ENCODE results near the gene CFP. TPM values are rescaled to one million over a fixed set of nuclear protein-coding genes. Genes with fewer than 3 reads are reported as not detected.

Gene CFP
- polyA plus RNA-seq, 12 donors = 1.3 to 6.2 (median 2.3) TPM; not detected in 2

DNA sequence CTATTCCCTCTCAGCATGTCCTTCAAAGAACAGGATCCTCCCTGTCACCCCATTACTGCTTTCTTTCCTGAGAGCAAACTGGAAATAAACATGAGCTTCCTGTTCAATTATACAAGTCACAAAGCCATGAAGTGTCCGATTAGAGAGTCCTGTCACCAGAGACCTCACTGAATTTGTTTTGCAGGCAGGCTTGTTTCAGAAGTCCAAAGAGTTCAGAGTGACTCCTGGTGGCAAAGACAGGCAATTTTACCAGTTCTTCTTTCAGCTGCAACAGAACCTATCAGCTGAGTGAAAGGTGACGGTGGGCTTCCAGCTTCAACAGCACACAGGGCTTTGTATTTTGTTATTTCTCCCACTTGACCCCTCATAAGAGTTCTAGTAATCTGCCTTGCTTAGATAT, 14.2 kb upstream of the CFP start:
- DNase-seq = peak; percentile 17

DNA sequence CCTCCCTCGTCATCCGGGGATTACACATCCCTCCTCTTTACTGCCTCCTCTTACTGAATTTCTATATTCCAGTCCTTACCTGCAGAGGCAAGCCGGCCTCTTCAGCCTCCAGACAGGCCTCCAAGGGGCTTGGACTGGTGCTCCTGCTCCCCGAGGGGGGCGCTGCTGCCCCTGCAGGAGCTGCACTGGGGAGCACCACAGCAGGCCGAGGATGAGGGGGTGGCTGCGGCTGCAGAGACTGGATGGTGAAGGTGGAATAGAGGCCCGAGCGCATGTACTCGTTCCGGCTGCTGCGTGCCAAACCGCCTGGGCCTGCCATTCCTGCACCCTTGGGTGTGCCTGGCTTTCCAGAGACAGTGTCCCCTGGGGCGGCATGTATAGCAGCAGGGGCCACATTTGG, 9.1 kb upstream of the CFP start:
- no peak for DNase-seq

DNA sequence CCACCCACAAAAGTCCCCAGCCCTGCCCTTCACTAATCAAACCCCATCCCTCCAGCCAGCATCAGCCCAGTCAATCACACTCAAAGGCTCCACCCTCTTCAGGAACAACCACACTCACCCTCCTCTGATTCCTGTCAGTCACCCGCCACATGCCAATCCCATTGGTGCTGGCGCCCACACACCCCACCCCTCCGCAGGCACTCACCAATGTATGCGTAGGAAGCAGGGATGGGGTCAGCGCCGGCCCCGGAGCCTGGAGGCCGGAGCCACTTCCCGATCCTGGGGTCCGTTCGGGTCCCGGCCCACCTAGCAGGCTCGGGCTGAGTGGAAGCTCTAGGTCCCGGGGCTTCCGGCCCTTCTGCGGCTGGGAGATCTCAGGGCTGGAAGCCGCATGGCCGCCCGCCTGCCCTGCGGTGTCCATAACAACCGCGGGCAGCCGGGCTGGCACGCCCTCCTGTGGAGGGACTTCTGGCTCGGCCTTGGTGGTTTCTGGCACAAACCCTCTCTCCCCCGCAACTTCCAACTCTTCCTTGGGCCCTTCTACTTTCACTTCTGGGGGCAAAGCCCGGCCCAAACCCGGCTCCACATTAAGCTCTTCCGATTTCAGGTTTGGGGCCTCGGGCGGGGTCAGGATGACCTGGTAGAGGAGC, 7.9 kb upstream of the CFP start:
- DNase-seq = no peak

DNA sequence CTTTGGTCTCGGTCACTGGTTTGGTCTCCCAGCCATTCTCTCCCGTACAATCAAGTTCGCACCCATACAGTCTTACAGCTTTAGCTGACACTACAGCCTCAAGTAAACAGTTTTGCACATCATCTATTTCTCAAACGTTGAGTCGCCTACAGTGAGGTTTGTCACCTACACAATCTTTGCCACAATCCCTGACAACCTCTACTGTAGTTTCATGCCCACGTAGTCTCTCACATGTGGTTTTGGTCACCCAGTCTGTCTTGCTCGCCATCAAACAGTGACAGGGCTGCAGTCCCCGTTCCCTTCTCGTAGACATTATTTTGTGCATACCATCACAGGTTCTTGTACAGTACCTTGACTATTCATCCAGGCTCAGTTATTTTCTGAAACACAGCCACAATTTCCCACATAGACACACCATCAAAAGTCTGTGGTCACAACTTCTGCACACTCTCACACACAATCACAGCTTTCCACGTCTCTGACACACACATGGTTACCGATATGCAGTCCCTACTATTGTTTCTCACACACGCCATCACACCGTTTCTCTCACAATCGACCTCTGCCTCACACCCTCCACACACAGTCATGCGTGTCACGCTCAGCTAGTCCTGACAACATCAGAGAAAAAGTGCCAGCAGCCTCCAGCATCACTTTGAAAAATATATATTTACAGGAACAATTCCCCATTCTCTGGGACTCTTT, 5.3 kb upstream of the CFP start:
- no peak for DNase-seq

DNA sequence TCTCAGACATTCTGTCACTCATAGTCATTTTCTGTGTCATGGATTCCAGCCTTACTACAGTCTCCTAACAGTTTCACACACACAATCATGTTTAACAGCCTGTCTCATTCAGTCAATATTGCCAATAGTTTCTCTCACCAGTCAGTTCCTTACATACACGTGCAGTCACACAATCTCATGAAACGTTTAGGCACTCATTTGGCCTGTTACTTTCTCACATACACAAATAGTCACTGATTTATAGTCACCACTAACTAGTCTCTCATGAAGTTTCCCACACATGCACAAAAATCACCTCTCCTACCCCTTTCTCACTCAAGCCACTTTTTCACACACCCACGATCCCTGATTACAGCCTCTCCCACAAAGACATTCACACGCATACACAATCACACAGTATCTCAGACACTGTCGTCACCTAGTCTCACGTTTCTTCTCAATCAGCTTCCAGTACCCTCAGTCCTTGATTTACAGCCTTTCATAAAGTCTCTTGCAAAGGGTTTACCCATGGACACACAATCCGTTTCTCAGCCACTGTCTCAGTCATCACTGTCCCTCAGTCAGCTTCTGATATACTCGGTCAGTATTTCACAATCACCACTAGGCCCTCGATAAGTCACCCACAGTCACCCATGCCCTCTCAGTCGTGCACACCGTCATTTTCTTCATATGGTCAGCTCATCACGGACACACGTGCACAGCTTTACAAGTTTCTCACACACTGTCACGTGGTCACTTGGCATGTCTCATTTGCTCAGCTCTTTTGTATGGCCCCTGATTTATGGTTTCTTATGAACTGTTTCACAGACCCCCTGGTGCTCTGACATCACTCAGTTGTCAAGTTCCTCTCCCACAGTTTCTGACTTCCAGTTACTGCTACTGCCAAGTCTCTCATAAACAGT, 4.2 kb upstream of the CFP start:
- no peak for DNase-seq

DNA sequence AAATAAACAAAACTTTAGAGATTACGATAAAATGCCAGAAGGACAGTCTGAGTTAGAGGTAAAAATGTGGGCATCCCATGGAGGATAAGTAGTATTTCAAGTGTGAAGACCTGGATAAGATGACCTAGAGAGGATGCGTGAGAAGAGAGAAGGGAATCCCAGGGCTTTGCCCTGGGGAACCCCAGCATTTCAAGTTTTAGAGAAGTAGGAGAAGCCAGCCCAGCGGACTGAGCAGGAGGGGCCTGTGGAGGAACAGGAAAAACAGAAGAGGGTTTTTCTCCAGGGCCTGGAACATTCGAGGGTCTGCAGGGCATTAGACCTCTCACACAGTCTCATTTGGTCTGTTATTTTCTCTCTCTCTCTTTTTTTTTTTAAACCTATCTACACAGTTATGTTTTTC, 2.9 kb upstream of the CFP start:
- DNase-seq = no peak

DNA sequence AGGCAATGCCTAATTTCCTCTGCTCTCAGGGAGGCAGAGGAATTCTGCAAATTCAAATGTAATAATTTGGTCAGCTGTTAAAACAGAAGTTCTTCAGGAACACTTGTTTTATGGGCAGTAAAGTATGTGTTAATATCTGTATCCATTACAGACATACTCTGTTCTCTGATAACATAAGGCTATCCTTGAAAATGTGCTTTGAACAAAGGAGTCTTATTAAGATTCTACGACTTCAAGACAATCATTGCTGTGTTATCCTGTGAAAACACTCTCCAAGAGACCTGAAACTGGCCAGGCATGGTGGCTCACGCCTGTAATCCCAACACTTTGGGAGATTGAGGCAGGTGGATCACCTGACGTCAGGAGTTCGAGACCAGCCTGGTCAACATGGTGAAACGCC, 1.9 kb upstream of the CFP start:
- no peak for DNase-seq

DNA sequence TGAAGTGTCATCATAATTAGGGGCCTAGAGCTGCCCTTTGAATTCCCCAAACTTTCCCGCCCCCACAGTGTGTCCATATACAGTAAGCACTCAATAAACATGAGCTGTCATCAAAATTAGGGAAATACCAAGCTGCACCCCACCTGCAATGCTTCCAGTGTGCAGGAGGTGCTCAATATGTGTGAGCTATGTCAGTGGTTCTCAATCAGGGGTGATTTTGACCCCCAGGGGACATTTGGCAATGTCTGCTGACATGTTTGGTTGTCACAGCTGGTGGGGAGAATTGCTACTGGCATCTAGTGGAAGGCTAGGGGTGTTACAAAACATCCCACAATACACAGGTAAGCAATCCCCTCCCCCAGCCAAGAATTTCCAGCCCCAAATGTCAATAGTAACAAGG, 748 bp downstream of the CFP start:
- no peak for DNase-seq

DNA sequence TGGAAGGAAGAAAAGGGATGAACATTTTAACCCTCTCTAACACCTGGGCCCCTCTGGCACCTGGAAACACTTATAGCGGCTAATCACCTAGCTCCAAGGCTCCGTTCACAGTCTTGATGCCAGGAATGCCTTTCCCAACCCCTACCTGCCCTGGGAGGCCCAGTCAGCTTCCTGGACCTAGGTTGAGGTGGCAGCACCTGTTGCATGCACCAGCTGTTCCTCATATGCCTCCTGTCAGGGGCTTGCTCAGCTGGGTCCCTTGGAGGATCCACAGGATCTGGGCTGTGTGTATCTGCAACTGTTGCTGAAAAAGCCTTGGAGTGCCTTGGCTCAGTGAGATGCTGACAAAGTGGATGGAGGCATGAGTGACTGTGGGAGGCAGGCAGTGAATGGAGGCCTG, 4.4 kb downstream of the CFP start:
- DNase-seq = no peak

DNA sequence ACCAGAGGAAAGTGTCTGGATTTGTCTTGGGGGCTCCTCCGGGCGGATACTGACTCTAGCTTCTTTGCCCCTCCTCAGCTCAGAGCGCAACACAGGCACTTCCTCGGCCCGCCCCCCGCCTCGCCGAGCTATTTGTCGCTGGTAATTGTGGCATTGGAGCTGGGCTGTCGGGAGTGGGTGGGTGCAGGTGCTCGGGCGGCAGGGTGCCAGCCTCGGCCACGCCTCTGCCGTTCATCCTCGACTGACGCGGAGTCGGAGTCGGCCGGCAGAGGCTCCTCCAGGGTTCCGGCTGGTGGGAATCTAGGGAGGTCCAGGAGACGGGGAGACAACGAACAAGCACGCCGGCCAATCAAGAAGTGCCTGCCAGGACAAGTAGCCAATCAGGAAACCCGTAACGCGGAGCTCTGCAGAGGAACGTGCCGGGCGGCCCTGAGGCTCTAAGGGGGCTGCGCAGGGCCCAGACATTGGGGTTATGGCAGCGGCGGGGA, 6.1 kb downstream of the CFP start:
- peak; percentile 55 for DNase-seq

DNA sequence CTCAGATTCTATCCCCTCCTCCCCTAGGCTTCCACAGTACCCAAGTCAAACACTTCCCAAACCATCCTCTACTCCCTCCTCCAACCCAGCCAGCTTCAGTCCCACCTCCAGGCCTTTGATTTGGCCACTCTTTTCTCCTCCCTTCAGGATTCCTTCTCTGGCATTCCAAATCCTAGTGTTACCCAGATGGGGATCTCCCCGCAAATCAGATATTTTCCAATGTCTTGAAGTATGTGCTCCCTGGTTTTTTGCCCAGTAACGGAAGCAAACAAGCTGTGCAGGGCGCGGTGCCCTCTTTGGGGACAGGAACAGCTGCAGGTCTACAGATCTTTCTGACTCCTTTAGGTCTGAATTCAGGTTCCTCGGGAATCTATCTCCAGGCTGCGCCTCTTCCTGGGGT, 7.9 kb downstream of the CFP start:
- DNase-seq = no peak

DNA sequence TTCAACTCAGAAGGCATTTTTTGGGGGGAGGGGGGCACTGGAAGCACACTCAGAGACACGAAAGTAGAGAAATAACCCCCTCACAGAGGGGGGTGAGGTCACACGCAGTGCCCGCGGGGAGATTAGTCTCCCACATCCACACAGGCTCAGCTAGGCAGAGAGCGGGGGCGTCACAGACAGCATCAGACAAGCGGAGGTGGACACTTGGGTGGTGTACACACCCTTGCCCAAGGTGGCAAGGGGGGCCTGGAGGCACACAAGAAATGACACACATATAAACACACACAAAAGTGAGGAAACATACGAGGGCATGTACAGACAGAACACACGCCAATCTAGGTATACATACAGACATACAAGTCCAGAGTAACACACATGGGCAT, 9.4 kb downstream of the CFP start:
- DNase-seq = no peak

DNA sequence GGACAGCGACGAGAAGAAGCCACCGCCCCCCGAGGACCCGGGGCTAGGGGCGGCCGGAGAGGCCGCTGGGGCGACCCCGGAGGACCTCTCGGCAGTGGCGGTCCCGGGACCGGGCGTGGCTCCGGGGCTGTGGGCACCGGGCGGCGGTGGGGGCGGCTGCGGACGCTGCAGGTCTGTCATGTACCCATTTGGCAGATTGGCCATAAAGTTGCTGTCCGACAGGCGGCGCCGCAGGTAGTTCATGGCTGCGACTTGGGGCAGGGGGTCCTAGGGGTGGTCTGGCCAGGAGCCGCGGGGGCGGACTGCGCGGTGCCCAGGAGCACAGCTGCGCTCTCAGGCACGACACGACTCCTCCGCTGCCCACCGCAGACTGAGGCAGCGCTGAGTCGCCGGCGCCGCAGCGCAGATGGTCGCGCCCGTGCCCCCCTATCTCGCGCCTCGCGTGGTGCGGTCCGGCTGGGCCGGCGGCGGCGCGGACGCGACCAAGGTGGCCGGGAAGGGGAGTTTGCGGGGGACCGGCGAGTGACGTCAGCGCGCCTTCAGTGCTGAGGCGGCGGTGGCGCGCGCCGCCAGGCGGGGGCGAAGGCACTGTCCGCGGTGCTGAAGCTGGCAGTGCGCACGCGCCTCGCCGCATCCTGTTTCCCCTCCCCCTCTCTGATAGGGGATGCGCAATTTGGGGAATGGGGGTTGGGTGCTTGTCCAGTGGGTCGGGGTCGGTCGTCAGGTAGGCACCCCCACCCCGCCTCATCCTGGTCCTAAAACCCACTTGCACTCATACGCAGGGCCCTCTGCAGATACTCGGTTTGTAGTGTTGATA, 10.0 kb downstream of the CFP start, which contains the start of gene SYN1:
TSS of gene SYN1 (minus strand) at position 372 of the 817 bp plus-strand sequence. CDS start at position 243, 129 bp downstream.
- DNase-seq = peak; percentile 76

DNA sequence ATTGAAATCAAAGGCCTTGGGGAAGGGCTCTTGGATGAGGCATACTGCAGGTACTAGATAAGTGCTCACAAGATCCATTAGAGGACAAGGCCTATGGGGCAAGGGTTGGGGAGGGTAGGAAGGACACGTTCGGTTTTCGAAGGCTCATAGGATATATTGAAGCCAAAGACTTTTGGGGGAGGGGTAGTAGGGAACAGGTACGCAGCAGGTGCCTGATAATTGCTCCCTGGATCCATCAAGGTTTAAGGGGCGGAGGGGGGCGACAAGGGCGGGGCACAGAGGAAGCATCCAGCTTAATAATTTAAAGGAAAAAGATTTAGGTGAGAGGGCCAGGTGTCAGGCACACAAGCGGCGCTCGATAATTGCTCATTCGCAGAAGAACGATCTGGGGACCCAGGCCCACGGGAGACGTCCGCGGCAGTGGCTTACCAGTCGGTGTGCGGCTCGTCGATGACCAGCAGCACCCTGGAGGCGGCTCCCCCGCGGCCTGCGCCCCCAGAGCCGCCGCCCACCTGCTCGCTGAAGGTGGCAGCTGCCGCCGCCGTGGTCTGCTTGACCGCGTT, 10.7 kb downstream of the CFP start:
- no peak for DNase-seq

DNA sequence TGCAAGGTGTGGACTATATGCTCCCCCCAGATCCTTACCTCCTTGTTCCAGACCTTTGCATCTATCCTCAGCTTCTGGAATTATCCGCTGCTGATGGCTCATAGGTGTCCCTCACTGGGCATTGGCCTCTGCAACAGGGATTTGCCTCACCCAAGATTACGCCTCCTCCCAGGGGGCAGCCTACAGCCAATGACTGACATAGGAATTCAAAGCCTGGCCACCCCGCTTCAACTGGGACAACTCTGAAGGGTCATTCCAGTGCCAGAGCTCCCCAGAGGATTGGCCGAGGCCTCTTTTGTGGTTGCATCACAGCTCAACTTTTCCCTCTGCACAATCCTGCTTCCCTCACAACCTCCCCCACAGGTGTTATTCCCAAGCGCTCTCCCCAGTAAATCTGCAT, 15.1 kb downstream of the CFP start:
- no peak for DNase-seq

DNA sequence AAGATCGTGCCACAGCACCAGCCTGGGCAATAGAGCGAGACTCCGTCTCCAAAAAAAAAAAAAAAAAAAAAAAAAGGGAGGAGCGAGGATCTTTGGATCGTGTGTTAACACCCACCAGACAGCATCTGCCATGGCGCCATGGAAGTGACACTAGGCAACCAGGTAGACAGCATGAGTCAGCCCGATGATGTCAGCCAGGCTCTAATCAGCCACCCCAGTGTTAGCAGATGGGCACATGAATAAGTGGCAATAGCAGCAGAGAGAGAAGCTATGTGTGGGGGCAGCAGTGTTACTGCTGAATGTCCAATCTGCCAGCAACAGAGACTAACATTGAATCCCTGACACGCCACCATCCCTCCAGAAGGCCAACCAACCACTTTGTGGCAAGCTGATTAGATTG, 16.6 kb downstream of the CFP start:
- DNase-seq = no peak

DNA sequence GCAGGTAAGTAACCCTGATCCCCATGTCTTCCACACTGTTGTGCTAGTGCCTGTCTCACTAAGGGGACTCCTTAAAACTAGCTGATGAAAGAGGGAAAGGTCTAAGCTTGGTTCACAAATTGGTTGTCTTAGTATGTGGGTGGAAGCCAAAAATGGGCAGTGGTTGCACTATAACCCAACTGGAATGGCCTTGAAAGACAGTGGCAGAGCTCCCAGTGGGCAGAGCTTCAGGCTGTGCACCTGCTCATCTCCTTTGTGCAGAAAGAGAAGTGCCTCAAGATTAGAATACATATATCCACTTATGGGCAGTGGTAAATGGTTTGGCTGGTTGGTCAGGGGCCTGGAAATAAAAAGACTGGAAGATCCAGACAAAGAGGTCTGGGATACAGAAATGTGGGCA, 17.3 kb downstream of the CFP start:
- no peak for DNase-seq

DNA sequence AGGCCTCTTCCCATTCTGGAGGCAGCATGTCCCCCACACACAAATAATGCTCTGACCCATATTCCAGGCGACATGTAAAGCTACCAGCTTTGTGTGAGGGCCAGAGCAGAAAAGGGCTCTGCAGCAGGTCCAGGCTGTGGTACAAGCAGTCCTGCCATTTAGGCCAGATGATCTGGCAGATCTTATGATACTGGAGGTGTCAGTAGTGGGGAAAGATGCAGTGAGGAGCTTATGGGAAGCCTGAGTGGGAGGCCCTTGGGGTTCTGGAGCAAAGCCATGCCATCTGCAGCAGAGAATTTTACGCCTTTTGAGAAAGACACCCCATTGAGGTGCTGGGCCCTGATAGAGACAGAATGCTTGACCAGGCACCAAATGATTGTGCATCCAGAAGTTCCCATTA, 17.8 kb downstream of the CFP start:
- DNase-seq = no peak

DNA sequence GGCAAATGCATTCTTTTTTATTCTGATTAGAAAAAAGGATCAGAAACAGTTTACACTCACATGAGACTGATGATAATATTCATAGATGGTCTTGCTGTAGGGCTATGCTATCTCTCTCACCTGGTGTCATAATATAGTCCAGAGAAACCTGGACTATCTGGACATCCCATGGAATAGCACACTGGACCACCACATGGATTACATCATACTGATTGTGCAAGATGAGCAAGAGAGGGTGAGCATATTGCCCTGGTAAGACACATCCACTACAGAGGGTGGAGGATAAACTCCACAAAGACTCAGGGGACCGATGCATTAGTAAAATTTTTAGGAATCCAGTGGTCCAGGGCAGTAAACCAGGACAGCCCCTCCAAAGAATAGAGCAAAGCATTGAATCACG, 18.2 kb downstream of the CFP start:
- DNase-seq = no peak

DNA sequence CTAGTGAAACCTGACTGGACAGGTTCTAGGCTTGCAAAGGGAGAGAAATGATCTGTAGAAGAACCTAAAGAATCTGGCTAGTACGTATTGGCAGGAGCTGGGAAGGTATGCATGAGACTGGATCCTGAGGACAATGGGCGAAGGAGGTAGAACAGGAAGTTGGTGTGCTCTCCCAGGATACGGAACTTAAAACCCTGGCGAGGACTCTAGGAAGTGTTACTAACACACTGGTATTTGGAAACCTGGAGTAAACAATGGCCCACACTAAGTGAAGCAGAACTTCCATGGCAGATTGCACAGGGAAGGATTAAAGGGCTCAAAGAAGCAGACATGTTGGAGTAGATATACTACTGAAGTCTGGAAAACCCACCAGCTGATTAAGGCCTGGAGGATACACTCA, 19.2 kb downstream of the CFP start:
- no peak for DNase-seq

DNA sequence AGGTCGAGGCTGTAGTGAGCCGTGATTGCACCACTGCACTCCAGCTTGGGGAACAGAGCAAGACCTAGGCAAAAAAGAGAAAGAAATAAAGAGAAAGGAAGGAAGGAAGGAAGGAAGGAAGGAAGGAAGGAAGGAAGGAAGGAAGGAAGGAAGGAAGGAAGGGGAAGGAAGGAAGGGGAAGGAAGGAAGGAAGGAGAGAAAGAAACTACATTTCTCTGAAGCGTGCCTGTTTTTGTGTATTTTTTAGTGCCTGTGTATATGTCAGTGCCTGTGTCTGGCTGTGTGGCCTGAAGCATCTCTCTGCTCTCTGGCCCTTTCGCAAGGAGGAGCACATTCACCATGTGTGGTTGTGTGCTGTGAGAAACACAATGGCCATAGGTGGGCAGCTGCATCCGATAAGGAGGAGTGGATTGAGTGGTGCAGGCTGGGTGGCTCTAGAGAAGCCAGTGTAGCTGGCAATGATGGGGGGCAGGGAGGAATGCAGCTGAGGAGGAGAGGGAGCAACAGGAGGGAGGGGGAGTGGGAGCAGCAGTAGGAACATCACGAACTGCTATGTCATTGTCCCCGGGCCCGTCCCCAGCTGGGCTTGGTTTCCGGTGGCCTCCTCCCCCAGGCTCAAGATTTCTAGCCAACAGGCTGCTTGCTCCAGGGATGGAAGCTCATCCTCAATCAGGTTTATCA, 21.5 kb downstream of the CFP start:
- no peak for DNase-seq
